ENCODE measurements around the gene TMEM248.

DNA sequence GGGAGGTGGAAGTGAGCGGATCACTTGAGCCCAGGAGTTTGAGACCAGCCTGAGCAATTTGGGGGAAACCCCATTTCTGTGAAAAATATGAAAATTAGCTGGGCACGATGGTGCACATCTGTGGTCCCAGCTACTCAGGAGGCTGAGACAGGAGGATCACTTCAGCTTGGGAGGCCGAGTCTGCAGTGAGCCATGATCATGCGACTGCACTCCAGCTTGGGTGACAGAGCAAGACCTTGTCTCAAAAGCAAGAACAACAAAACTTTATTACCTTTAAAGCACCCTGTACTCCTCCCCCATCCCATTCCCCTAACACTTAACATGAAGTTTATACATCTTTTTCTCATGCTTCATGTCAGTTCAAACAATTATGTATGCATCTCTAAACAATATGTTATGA is 1.3 kb upstream of the TMEM248 start:
- TF ChIP-seq, protein P1, sequence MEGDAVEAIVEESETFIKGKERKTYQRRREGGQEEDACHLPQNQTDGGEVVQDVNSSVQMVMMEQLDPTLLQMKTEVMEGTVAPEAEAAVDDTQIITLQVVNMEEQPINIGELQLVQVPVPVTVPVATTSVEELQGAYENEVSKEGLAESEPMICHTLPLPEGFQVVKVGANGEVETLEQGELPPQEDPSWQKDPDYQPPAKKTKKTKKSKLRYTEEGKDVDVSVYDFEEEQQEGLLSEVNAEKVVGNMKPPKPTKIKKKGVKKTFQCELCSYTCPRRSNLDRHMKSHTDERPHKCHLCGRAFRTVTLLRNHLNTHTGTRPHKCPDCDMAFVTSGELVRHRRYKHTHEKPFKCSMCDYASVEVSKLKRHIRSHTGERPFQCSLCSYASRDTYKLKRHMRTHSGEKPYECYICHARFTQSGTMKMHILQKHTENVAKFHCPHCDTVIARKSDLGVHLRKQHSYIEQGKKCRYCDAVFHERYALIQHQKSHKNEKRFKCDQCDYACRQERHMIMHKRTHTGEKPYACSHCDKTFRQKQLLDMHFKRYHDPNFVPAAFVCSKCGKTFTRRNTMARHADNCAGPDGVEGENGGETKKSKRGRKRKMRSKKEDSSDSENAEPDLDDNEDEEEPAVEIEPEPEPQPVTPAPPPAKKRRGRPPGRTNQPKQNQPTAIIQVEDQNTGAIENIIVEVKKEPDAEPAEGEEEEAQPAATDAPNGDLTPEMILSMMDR (IDR thresholded peaks at IDR 0.05): no peak
- TF ChIP-seq POLR2A (IDR thresholded peaks at IDR 0.05): no peak
